ENCODE data around the gene POMGNT2. TPM values are rescaled to one million over a fixed set of nuclear protein-coding genes. Genes with fewer than 3 reads are reported as not detected.
A peak's percentile ranks its signal among the peaks of the same experiment; 100 is the strongest.

The POMGNT2 gene
- total RNA-seq, 1 donor from 2014 or later, result 13.0 TPM

- no peak overlapping the region for H3K4me3 ChIP-seq (ENCODE audit: low read length in 3 of 3)
- H3K27ac ChIP-seq (ENCODE audit: low read depth, low read length), result no peak overlapping the region
- no peaks in the 10 kb centered on the region for H3K36me3 ChIP-seq (ENCODE audit: control insufficient read depth in 3 of 3, insufficient read depth in 3 of 3, low read length in 3 of 3)
- peaks cover 11 to 13% (median 13%) of the 10 kb centered on the region in 3 donors for H3K4me1 ChIP-seq (ENCODE audit: control insufficient read depth in 3 of 3, insufficient read depth in 3 of 3, low read length in 3 of 3)
- no peaks in the 10 kb centered on the region for H3K27me3 ChIP-seq (ENCODE audit: control insufficient read depth in 3 of 3, insufficient read depth in 3 of 3, low read length in 3 of 3)
- H3K9me3 ChIP-seq (ENCODE audit: control insufficient read depth in 3 of 3, low read length in 3 of 3), result no peaks in the 10 kb centered on the region
- H3K9ac ChIP-seq (ENCODE audit: low read depth in 1 of 3, low read length in 3 of 3), result no peak overlapping the region
Measured at GRCh38 chr3:43104039-43104438, 1.8 kb downstream of the POMGNT2 start.

- no peaks in the 10 kb centered on the region for H3K36me3 ChIP-seq (ENCODE audit: control insufficient read depth in 3 of 3, insufficient read depth in 3 of 3, low read length in 3 of 3)
- H3K27ac ChIP-seq (ENCODE audit: low read depth, low read length), result no peak overlapping the region
- no peak overlapping the region for H3K4me3 ChIP-seq (ENCODE audit: low read length in 3 of 3)
- H3K27me3 ChIP-seq (ENCODE audit: control insufficient read depth in 3 of 3, insufficient read depth in 3 of 3, low read length in 3 of 3), result no peaks in the 10 kb centered on the region
- H3K4me1 ChIP-seq (ENCODE audit: control insufficient read depth in 3 of 3, insufficient read depth in 3 of 3, low read length in 3 of 3), result peaks cover 11 to 13% (median 13%) of the 10 kb centered on the region in 3 donors
- H3K9ac ChIP-seq (ENCODE audit: low read depth in 1 of 3, low read length in 3 of 3), result no peak overlapping the region
- no peaks in the 10 kb centered on the region for H3K9me3 ChIP-seq (ENCODE audit: control insufficient read depth in 3 of 3, low read length in 3 of 3)
Measured at GRCh38 chr3:43102773-43103480, 3.0 kb downstream of the POMGNT2 start.

- Histone ChIP-seq H3K4me3 (ENCODE audit: low read length in 3 of 3) (no peak overlapping the region), H3K27ac (ENCODE audit: low read depth, low read length) (no peak overlapping the region), H3K27me3 (ENCODE audit: control insufficient read depth in 3 of 3, insufficient read depth in 3 of 3, low read length in 3 of 3) (no peaks in the 10 kb centered on the region), H3K9ac (ENCODE audit: low read depth in 1 of 3, low read length in 3 of 3) (no peak overlapping the region), H3K36me3 (ENCODE audit: control insufficient read depth in 3 of 3, insufficient read depth in 3 of 3, low read length in 3 of 3) (no peaks in the 10 kb centered on the region), H3K4me1 (ENCODE audit: control insufficient read depth in 3 of 3, insufficient read depth in 3 of 3, low read length in 3 of 3) (peaks cover 20 to 24% (median 23%) of the 10 kb centered on the region in 3 donors), H3K9me3 (ENCODE audit: control insufficient read depth in 3 of 3, low read length in 3 of 3) (no peaks in the 10 kb centered on the region)
Measured at GRCh38 chr3:43098761-43099160, 7.1 kb downstream of the POMGNT2 start.

GRCh38 chr3:43097400-43098080 is 8.3 kb downstream of the POMGNT2 start:
- H3K4me3 ChIP-seq (ENCODE audit: low read length in 3 of 3), result no peak overlapping the region
- no peaks in the 10 kb centered on the region for H3K27me3 ChIP-seq (ENCODE audit: control insufficient read depth in 3 of 3, insufficient read depth in 3 of 3, low read length in 3 of 3)
- no peak overlapping the region for H3K9ac ChIP-seq (ENCODE audit: low read depth in 1 of 3, low read length in 3 of 3)
- H3K9me3 ChIP-seq (ENCODE audit: control insufficient read depth in 3 of 3, low read length in 3 of 3), result no peaks in the 10 kb centered on the region
- H3K4me1 ChIP-seq (ENCODE audit: control insufficient read depth in 3 of 3, insufficient read depth in 3 of 3, low read length in 3 of 3), result peaks cover 20 to 30% (median 23%) of the 10 kb centered on the region in 3 donors
- no peak overlapping the region for H3K27ac ChIP-seq (ENCODE audit: low read depth, low read length)
- no peaks in the 10 kb centered on the region for H3K36me3 ChIP-seq (ENCODE audit: control insufficient read depth in 3 of 3, insufficient read depth in 3 of 3, low read length in 3 of 3)

- no peak overlapping the region for H3K9ac ChIP-seq (ENCODE audit: low read depth in 1 of 3, low read length in 3 of 3)
- peaks cover 20 to 30% (median 23%) of the 10 kb centered on the region in 3 donors for H3K4me1 ChIP-seq (ENCODE audit: control insufficient read depth in 3 of 3, insufficient read depth in 3 of 3, low read length in 3 of 3)
- H3K9me3 ChIP-seq (ENCODE audit: control insufficient read depth in 3 of 3, low read length in 3 of 3), result no peaks in the 10 kb centered on the region
- H3K27me3 ChIP-seq (ENCODE audit: control insufficient read depth in 3 of 3, insufficient read depth in 3 of 3, low read length in 3 of 3), result no peaks in the 10 kb centered on the region
- H3K27ac ChIP-seq (ENCODE audit: low read depth, low read length), result no peak overlapping the region
- H3K4me3 ChIP-seq (ENCODE audit: low read length in 3 of 3), result no peak overlapping the region
- H3K36me3 ChIP-seq (ENCODE audit: control insufficient read depth in 3 of 3, insufficient read depth in 3 of 3, low read length in 3 of 3), result no peaks in the 10 kb centered on the region
Measured at GRCh38 chr3:43096761-43097160, 9.1 kb downstream of the POMGNT2 start.

GRCh38 chr3:43095370-43095769 is 10.5 kb downstream of the POMGNT2 start:
- Histone ChIP-seq H3K27me3 (ENCODE audit: control insufficient read depth in 3 of 3, insufficient read depth in 3 of 3, low read length in 3 of 3) (no peaks in the 10 kb centered on the region), H3K4me3 (ENCODE audit: low read length in 3 of 3) (no peak overlapping the region), H3K36me3 (ENCODE audit: control insufficient read depth in 3 of 3, insufficient read depth in 3 of 3, low read length in 3 of 3) (no peaks in the 10 kb centered on the region), H3K9me3 (ENCODE audit: control insufficient read depth in 3 of 3, low read length in 3 of 3) (no peaks in the 10 kb centered on the region), H3K27ac (ENCODE audit: low read depth, low read length) (no peak overlapping the region), H3K4me1 (ENCODE audit: control insufficient read depth in 3 of 3, insufficient read depth in 3 of 3, low read length in 3 of 3) (peaks cover 23 to 30% (median 28%) of the 10 kb centered on the region in 3 donors), H3K9ac (ENCODE audit: low read depth in 1 of 3, low read length in 3 of 3) (peak overlapping the region in 1 of 3 donors; percentile 7)

GRCh38 chr3:43094851-43095250 is 11.0 kb downstream of the POMGNT2 start:
- no peak overlapping the region for H3K9ac ChIP-seq (ENCODE audit: low read depth in 1 of 3, low read length in 3 of 3)
- H3K27ac ChIP-seq (ENCODE audit: low read depth, low read length), result no peak overlapping the region
- no peaks in the 10 kb centered on the region for H3K9me3 ChIP-seq (ENCODE audit: control insufficient read depth in 3 of 3, low read length in 3 of 3)
- peaks cover 23 to 30% (median 30%) of the 10 kb centered on the region in 3 donors for H3K4me1 ChIP-seq (ENCODE audit: control insufficient read depth in 3 of 3, insufficient read depth in 3 of 3, low read length in 3 of 3)
- H3K27me3 ChIP-seq (ENCODE audit: control insufficient read depth in 3 of 3, insufficient read depth in 3 of 3, low read length in 3 of 3), result no peaks in the 10 kb centered on the region
- H3K36me3 ChIP-seq (ENCODE audit: control insufficient read depth in 3 of 3, insufficient read depth in 3 of 3, low read length in 3 of 3), result no peaks in the 10 kb centered on the region
- H3K4me3 ChIP-seq (ENCODE audit: low read length in 3 of 3), result no peak overlapping the region

GRCh38 chr3:43094381-43094780 is 11.5 kb downstream of the POMGNT2 start:
- H3K27ac ChIP-seq (ENCODE audit: low read depth, low read length), result no peak overlapping the region
- H3K9me3 ChIP-seq (ENCODE audit: control insufficient read depth in 3 of 3, low read length in 3 of 3), result no peaks in the 10 kb centered on the region
- no peak overlapping the region for H3K4me3 ChIP-seq (ENCODE audit: low read length in 3 of 3)
- no peaks in the 10 kb centered on the region for H3K36me3 ChIP-seq (ENCODE audit: control insufficient read depth in 3 of 3, insufficient read depth in 3 of 3, low read length in 3 of 3)
- peaks cover 23 to 30% (median 30%) of the 10 kb centered on the region in 3 donors for H3K4me1 ChIP-seq (ENCODE audit: control insufficient read depth in 3 of 3, insufficient read depth in 3 of 3, low read length in 3 of 3)
- H3K27me3 ChIP-seq (ENCODE audit: control insufficient read depth in 3 of 3, insufficient read depth in 3 of 3, low read length in 3 of 3), result no peaks in the 10 kb centered on the region
- H3K9ac ChIP-seq (ENCODE audit: low read depth in 1 of 3, low read length in 3 of 3), result no peak overlapping the region

- H3K4me1 ChIP-seq (ENCODE audit: control insufficient read depth in 3 of 3, insufficient read depth in 3 of 3, low read length in 3 of 3), result peaks cover 23 to 30% (median 30%) of the 10 kb centered on the region in 3 donors
- no peak overlapping the region for H3K27ac ChIP-seq (ENCODE audit: low read depth, low read length)
Measured at GRCh38 chr3:43093974-43094373, 11.9 kb downstream of the POMGNT2 start.

GRCh38 chr3:43093006-43093405 is 12.9 kb downstream of the POMGNT2 start:
- Histone ChIP-seq H3K9me3 (ENCODE audit: control insufficient read depth in 3 of 3, low read length in 3 of 3) (no peaks in the 10 kb centered on the region), H3K4me3 (ENCODE audit: low read length in 3 of 3) (no peak overlapping the region), H3K27me3 (ENCODE audit: control insufficient read depth in 3 of 3, insufficient read depth in 3 of 3, low read length in 3 of 3) (no peaks in the 10 kb centered on the region), H3K27ac (ENCODE audit: low read depth, low read length) (no peak overlapping the region), H3K4me1 (ENCODE audit: control insufficient read depth in 3 of 3, insufficient read depth in 3 of 3, low read length in 3 of 3) (peaks cover 23 to 30% (median 30%) of the 10 kb centered on the region in 3 donors), H3K36me3 (ENCODE audit: control insufficient read depth in 3 of 3, insufficient read depth in 3 of 3, low read length in 3 of 3) (peaks cover 0 to 8% (median 0%) of the 10 kb centered on the region in 3 donors), H3K9ac (ENCODE audit: low read depth in 1 of 3, low read length in 3 of 3) (no peak overlapping the region)

More at GRCh38 chr3:43093974-43094373, 11.9 kb downstream of the POMGNT2 start:
- no peaks in the 10 kb centered on the region for H3K36me3 ChIP-seq (ENCODE audit: control insufficient read depth in 3 of 3, insufficient read depth in 3 of 3, low read length in 3 of 3)
- no peaks in the 10 kb centered on the region for H3K9me3 ChIP-seq (ENCODE audit: control insufficient read depth in 3 of 3, low read length in 3 of 3)
- no peaks in the 10 kb centered on the region for H3K27me3 ChIP-seq (ENCODE audit: control insufficient read depth in 3 of 3, insufficient read depth in 3 of 3, low read length in 3 of 3)
- no peak overlapping the region for H3K4me3 ChIP-seq (ENCODE audit: low read length in 3 of 3)
- H3K9ac ChIP-seq (ENCODE audit: low read depth in 1 of 3, low read length in 3 of 3), result no peak overlapping the region
